ENCODE measurements around the gene ADARB1.
A peak's percentile ranks its signal among the peaks of the same experiment; 100 is the strongest.

GRCh38 chr21:45031571-45032191 is 42.7 kb upstream of the ADARB1 start:
- TF ChIP-seq, protein P1, sequence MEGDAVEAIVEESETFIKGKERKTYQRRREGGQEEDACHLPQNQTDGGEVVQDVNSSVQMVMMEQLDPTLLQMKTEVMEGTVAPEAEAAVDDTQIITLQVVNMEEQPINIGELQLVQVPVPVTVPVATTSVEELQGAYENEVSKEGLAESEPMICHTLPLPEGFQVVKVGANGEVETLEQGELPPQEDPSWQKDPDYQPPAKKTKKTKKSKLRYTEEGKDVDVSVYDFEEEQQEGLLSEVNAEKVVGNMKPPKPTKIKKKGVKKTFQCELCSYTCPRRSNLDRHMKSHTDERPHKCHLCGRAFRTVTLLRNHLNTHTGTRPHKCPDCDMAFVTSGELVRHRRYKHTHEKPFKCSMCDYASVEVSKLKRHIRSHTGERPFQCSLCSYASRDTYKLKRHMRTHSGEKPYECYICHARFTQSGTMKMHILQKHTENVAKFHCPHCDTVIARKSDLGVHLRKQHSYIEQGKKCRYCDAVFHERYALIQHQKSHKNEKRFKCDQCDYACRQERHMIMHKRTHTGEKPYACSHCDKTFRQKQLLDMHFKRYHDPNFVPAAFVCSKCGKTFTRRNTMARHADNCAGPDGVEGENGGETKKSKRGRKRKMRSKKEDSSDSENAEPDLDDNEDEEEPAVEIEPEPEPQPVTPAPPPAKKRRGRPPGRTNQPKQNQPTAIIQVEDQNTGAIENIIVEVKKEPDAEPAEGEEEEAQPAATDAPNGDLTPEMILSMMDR (IDR thresholded peaks at IDR 0.05), result peak in 2 of 6 experiments; percentile 6 to 9
- TF ChIP-seq POLR2A (IDR thresholded peaks at IDR 0.05), result no peak
